Measurements from ENCODE around the gene TRRAP.

TRRAP gene

GRCh38 chr7:98881561-98882315, 3.4 kb downstream of the TRRAP start:
- in situ Hi-C loops (cut with MboI; ENCODE audit: low pct_unique_long_range_greater_than_20kb, low sequenced_read_pairs), result no loop called here
- DNase-seq, result no peak

GRCh38 chr7:98884416-98884815, 6.1 kb downstream of the TRRAP start:
- in situ Hi-C loops (cut with MboI; ENCODE audit: low pct_unique_long_range_greater_than_20kb, low sequenced_read_pairs), result no loop called here
- no peak for DNase-seq

- no peak for DNase-seq
- in situ Hi-C loops (cut with MboI; ENCODE audit: low pct_unique_long_range_greater_than_20kb, low sequenced_read_pairs), result no loop called here
Observed at GRCh38 chr7:98887038-98887437, 8.7 kb downstream of the TRRAP start.

GRCh38 chr7:98892609-98893008, 14.3 kb downstream of the TRRAP start:
- in situ Hi-C loops (cut with MboI; ENCODE audit: low pct_unique_long_range_greater_than_20kb, low sequenced_read_pairs), result no loop called here
- DNase-seq, result no peak

- no peak for DNase-seq
Observed at GRCh38 chr7:98899816-98900215, 21.5 kb downstream of the TRRAP start.

GRCh38 chr7:98900815-98901214, 22.5 kb downstream of the TRRAP start:
- in situ Hi-C loops (cut with MboI; ENCODE audit: low pct_unique_long_range_greater_than_20kb, low sequenced_read_pairs), result no loop called here

More at GRCh38 chr7:98899816-98900215, 21.5 kb downstream of the TRRAP start:
- in situ Hi-C loops (cut with MboI; ENCODE audit: low pct_unique_long_range_greater_than_20kb, low sequenced_read_pairs), result no loop called here

GRCh38 chr7:98902523-98902922, 24.2 kb downstream of the TRRAP start:
- no peak for DNase-seq
- in situ Hi-C loops (cut with MboI; ENCODE audit: low pct_unique_long_range_greater_than_20kb, low sequenced_read_pairs), result no loop called here

More at GRCh38 chr7:98900815-98901214, 22.5 kb downstream of the TRRAP start:
- no peak for DNase-seq

- in situ Hi-C loops (cut with MboI; ENCODE audit: low pct_unique_long_range_greater_than_20kb, low sequenced_read_pairs), result no loop called here
- DNase-seq, result no peak
Observed at GRCh38 chr7:98903246-98903645, 24.9 kb downstream of the TRRAP start.

- in situ Hi-C loops (cut with MboI; ENCODE audit: low pct_unique_long_range_greater_than_20kb, low sequenced_read_pairs), result no loop called here
- no peak for DNase-seq
Observed at GRCh38 chr7:98907570-98907969, 29.2 kb downstream of the TRRAP start.

GRCh38 chr7:98908585-98908984, 30.3 kb downstream of the TRRAP start:
- no peak for DNase-seq
- in situ Hi-C loops (cut with MboI; ENCODE audit: low pct_unique_long_range_greater_than_20kb, low sequenced_read_pairs), result no loop called here

- in situ Hi-C loops (cut with MboI; ENCODE audit: low pct_unique_long_range_greater_than_20kb, low sequenced_read_pairs), result no loop called here
Observed at GRCh38 chr7:98909487-98909886, 31.2 kb downstream of the TRRAP start.

GRCh38 chr7:98910427-98910826, 32.1 kb downstream of the TRRAP start:
- in situ Hi-C loops (cut with MboI; ENCODE audit: low pct_unique_long_range_greater_than_20kb, low sequenced_read_pairs), result no loop called here
- no peak for DNase-seq

More at GRCh38 chr7:98909487-98909886, 31.2 kb downstream of the TRRAP start:
- DNase-seq, result no peak

- DNase-seq, result no peak
- in situ Hi-C loops (cut with MboI; ENCODE audit: low pct_unique_long_range_greater_than_20kb, low sequenced_read_pairs), result no loop called here
Observed at GRCh38 chr7:98911916-98912315, 33.6 kb downstream of the TRRAP start.

- DNase-seq, result no peak
- in situ Hi-C loops (cut with MboI; ENCODE audit: low pct_unique_long_range_greater_than_20kb, low sequenced_read_pairs), result no loop called here
Observed at GRCh38 chr7:98913026-98913425, 34.7 kb downstream of the TRRAP start.

- in situ Hi-C loops (cut with MboI; ENCODE audit: low pct_unique_long_range_greater_than_20kb, low sequenced_read_pairs), result no loop called here
- no peak for DNase-seq
Observed at GRCh38 chr7:98913612-98914011, 35.3 kb downstream of the TRRAP start.

GRCh38 chr7:98917331-98917730, 39.0 kb downstream of the TRRAP start:
- no peak for DNase-seq
- in situ Hi-C loops (cut with MboI; ENCODE audit: low pct_unique_long_range_greater_than_20kb, low sequenced_read_pairs), result no loop called here

GRCh38 chr7:98921608-98922372, 43.5 kb downstream of the TRRAP start:
- DNase-seq, result no peak
- in situ Hi-C loops (cut with MboI; ENCODE audit: low pct_unique_long_range_greater_than_20kb, low sequenced_read_pairs), result no loop called here

GRCh38 chr7:98922392-98923187, 44.3 kb downstream of the TRRAP start:
- DNase-seq, result no peak
- in situ Hi-C loops (cut with MboI; ENCODE audit: low pct_unique_long_range_greater_than_20kb, low sequenced_read_pairs), result no loop called here

- in situ Hi-C loops (cut with MboI; ENCODE audit: low pct_unique_long_range_greater_than_20kb, low sequenced_read_pairs), result no loop called here
- DNase-seq, result no peak
Observed at GRCh38 chr7:98923512-98923911, 45.2 kb downstream of the TRRAP start.

- DNase-seq, result no peak
- in situ Hi-C loops (cut with MboI; ENCODE audit: low pct_unique_long_range_greater_than_20kb, low sequenced_read_pairs), result no loop called here
Observed at GRCh38 chr7:98927125-98927524, 48.8 kb downstream of the TRRAP start.

All from KBM-7 (cell line).